Measurements from ENCODE around the gene GRAP2. TPM values are rescaled to one million over a fixed set of nuclear protein-coding genes. Genes with fewer than 3 reads are reported as not detected.
"Not testable (repeated sequence)": the region's sequence is repeated elsewhere in the genome, so short reads cannot be mapped to it uniquely, and the experiment has no call there.

Gene GRAP2
- total RNA-seq, 4 donors from 2014 or later = 1.4 to 5.8 (median 3.9) TPM

GRCh38 chr22:39859903-39860588 is 40.8 kb upstream of the GRAP2 start:
- peaks cover 0 to 6% (median 0%) of the 10 kb centered on the region in 4 donors for H3K9me3 ChIP-seq
- no peaks in the 10 kb centered on the region for H3K36me3 ChIP-seq
- TF ChIP-seq EP300 (IDR thresholded peaks at IDR 0.05) (no peak), CTCF (IDR thresholded peaks at IDR 0.05) (no peak), POLR2AphosphoS5 (IDR thresholded peaks at IDR 0.05) (no peak), POLR2A (IDR thresholded peaks at IDR 0.05; ENCODE audit: low read depth) (no peak)
- peaks cover 0 to 35% (median 0%) of the 10 kb centered on the region in 4 donors for H3K27me3 ChIP-seq
- intact Hi-C loops (cut with DNase I) = no loop called here
- no peak overlapping the region for H3K4me3 ChIP-seq
- no peaks in the 10 kb centered on the region for H3K4me1 ChIP-seq
- H3K27ac ChIP-seq (replicated peaks in 1 of 4) = no peak overlapping the region
- WGBS = 57% methylated on average over 7 of the region's 7 CpGs
- DNase-seq (ENCODE audit: extremely low spot score) = no peak

- intact Hi-C loops (cut with DNase I) = no loop called here
- H3K4me1 ChIP-seq = no peaks in the 10 kb centered on the region
- no peaks in the 10 kb centered on the region for H3K9me3 ChIP-seq
- DNase-seq (ENCODE audit: extremely low spot score) = no peak
- WGBS = 62% methylated on average over 1 of the region's 1 CpG
- no peak for TF ChIP-seq CTCF (IDR thresholded peaks at IDR 0.05)
- no peaks in the 10 kb centered on the region for H3K36me3 ChIP-seq
- no peak overlapping the region for H3K27ac ChIP-seq (replicated peaks in 1 of 4)
- H3K4me3 ChIP-seq = no peak overlapping the region
- peaks cover 0 to 17% (median 0%) of the 10 kb centered on the region in 4 donors for H3K27me3 ChIP-seq
Observed at GRCh38 chr22:39868741-39869140, 32.1 kb upstream of the GRAP2 start.

- intact Hi-C loops (cut with DNase I) = not testable (repeated sequence)
Observed at GRCh38 chr22:39869797-39870196, 31.1 kb upstream of the GRAP2 start.

GRCh38 chr22:39871008-39871798 is 29.7 kb upstream of the GRAP2 start:
- TF ChIP-seq POLR2AphosphoS5 (IDR thresholded peaks at IDR 0.05) = no peak
- TF ChIP-seq POLR2A (IDR thresholded peaks at IDR 0.05; ENCODE audit: low read depth) = no peak
- TF ChIP-seq CTCF (IDR thresholded peaks at IDR 0.05) = no peak
- TF ChIP-seq EP300 (IDR thresholded peaks at IDR 0.05) = no peak
- intact Hi-C loops (cut with DNase I) = no loop called here
- 76% methylated on average over 5 of the region's 5 CpGs for WGBS

More at GRCh38 chr22:39869797-39870196, 31.1 kb upstream of the GRAP2 start:
- DNase-seq (ENCODE audit: extremely low spot score); H3K36me3 ChIP-seq; H3K4me3 ChIP-seq; H3K27me3 ChIP-seq; H3K9me3 ChIP-seq; H3K4me1 ChIP-seq; H3K27ac ChIP-seq (replicated peaks in 1 of 4): not testable (repeated sequence)
- 84% methylated on average over 2 of the region's 2 CpGs for WGBS

GRCh38 chr22:39872548-39872947 is 28.3 kb upstream of the GRAP2 start:
- no peaks in the 10 kb centered on the region for H3K9me3 ChIP-seq
- H3K4me3 ChIP-seq = no peak overlapping the region
- peaks cover 0 to 11% (median 0%) of the 10 kb centered on the region in 4 donors for H3K27me3 ChIP-seq
- intact Hi-C loops (cut with DNase I) = no loop called here
- H3K4me1 ChIP-seq = no peaks in the 10 kb centered on the region
- H3K27ac ChIP-seq (replicated peaks in 1 of 4) = no peak overlapping the region
- H3K36me3 ChIP-seq = no peaks in the 10 kb centered on the region
- WGBS = 88% methylated on average over 1 of the region's 1 CpG
- no peak for DNase-seq (ENCODE audit: extremely low spot score)
- no peak for TF ChIP-seq POLR2A (IDR thresholded peaks at IDR 0.05; ENCODE audit: low read depth)
- TF ChIP-seq CTCF (IDR thresholded peaks at IDR 0.05) = no peak
- no peak for TF ChIP-seq POLR2AphosphoS5 (IDR thresholded peaks at IDR 0.05)
- TF ChIP-seq EP300 (IDR thresholded peaks at IDR 0.05) = no peak

More at GRCh38 chr22:39871008-39871798, 29.7 kb upstream of the GRAP2 start:
- Histone ChIP-seq H3K36me3 (no peaks in the 10 kb centered on the region), H3K4me1 (no peaks in the 10 kb centered on the region), H3K27ac (replicated peaks in 1 of 4) (no peak overlapping the region), H3K4me3 (no peak overlapping the region), H3K9me3 (no peaks in the 10 kb centered on the region), H3K27me3 (peaks cover 0 to 9% (median 0%) of the 10 kb centered on the region in 4 donors)
- DNase-seq (ENCODE audit: extremely low spot score) = no peak

Measured in esophagus muscularis mucosa (tissue), 4 donors.